Measurements from ENCODE around the gene RPL18.
"Not testable (repeated sequence)": the region's sequence is repeated elsewhere in the genome, so short reads cannot be mapped to it uniquely, and the experiment has no call there.

RPL18 gene

DNA sequence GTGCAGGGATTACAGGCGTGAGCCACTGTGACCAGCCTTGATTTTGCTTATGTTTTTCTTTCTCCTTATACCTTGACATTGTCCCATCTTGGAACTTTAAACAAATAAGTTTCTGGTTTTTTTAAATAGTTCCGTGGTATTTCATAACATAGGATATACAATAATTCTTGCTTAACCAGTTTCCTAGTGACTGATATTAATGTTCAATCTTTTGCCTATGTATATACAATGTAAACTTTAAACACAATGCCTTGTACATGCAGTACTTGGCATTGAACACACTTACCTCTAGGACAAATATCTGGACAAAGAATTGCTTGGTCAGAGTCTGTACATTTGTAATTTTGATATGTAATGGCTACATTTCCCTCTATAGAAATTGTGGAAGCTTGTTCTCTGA is 36.8 kb downstream of the RPL18 start:
- H3K27me3 ChIP-seq (replicated peaks; ENCODE audit: control insufficient read depth, insufficient read depth, low read length) = no peaks in the 10 kb centered on the region
- no peaks in the 10 kb centered on the region for H3K36me3 ChIP-seq (ENCODE audit: control insufficient read depth, insufficient read depth, low read length)
- no peak overlapping the region for H3K4me3 ChIP-seq (replicated peaks; ENCODE audit: low read depth, low read length)
- TF ChIP-seq, protein P1, sequence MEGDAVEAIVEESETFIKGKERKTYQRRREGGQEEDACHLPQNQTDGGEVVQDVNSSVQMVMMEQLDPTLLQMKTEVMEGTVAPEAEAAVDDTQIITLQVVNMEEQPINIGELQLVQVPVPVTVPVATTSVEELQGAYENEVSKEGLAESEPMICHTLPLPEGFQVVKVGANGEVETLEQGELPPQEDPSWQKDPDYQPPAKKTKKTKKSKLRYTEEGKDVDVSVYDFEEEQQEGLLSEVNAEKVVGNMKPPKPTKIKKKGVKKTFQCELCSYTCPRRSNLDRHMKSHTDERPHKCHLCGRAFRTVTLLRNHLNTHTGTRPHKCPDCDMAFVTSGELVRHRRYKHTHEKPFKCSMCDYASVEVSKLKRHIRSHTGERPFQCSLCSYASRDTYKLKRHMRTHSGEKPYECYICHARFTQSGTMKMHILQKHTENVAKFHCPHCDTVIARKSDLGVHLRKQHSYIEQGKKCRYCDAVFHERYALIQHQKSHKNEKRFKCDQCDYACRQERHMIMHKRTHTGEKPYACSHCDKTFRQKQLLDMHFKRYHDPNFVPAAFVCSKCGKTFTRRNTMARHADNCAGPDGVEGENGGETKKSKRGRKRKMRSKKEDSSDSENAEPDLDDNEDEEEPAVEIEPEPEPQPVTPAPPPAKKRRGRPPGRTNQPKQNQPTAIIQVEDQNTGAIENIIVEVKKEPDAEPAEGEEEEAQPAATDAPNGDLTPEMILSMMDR (IDR thresholded peaks at IDR 0.05; ENCODE audit: insufficient read depth, low read length, poor library complexity, severe bottlenecking) = no peak
- no peak for DNase-seq (ENCODE audit: extremely low read depth, insufficient read length)

- no peak for DNase-seq (ENCODE audit: extremely low read depth, insufficient read length)
- TF ChIP-seq, protein P1 (IDR thresholded peaks at IDR 0.05; ENCODE audit: insufficient read depth, low read length, poor library complexity, severe bottlenecking) = no peak
- H3K27me3 ChIP-seq (replicated peaks; ENCODE audit: control insufficient read depth, insufficient read depth, low read length) = no peaks in the 10 kb centered on the region
- H3K36me3 ChIP-seq (ENCODE audit: control insufficient read depth, insufficient read depth, low read length) = no peaks in the 10 kb centered on the region
- H3K4me3 ChIP-seq (replicated peaks; ENCODE audit: low read depth, low read length) = no peak overlapping the region
Measured at GRCh38 chr19:48578891-48579290, 40.1 kb downstream of the RPL18 start.

- not testable (repeated sequence) for H3K27me3 ChIP-seq (replicated peaks; ENCODE audit: control insufficient read depth, insufficient read depth, low read length); H3K36me3 ChIP-seq (ENCODE audit: control insufficient read depth, insufficient read depth, low read length); DNase-seq (ENCODE audit: extremely low read depth, insufficient read length); H3K4me3 ChIP-seq (replicated peaks; ENCODE audit: low read depth, low read length)
Measured at GRCh38 chr19:48577908-48578307, 41.1 kb downstream of the RPL18 start.

GRCh38 chr19:48575931-48576622 is 42.9 kb downstream of the RPL18 start:
- no peaks in the 10 kb centered on the region for H3K27me3 ChIP-seq (replicated peaks; ENCODE audit: control insufficient read depth, insufficient read depth, low read length)
- TF ChIP-seq, protein P1 (IDR thresholded peaks at IDR 0.05; ENCODE audit: insufficient read depth, low read length, poor library complexity, severe bottlenecking) = no peak
- no peak for DNase-seq (ENCODE audit: extremely low read depth, insufficient read length)

GRCh38 chr19:48573163-48573505 is 45.8 kb downstream of the RPL18 start:
- Histone ChIP-seq H3K27me3 (replicated peaks; ENCODE audit: control insufficient read depth, insufficient read depth, low read length) (peaks cover 1% of the 10 kb centered on the region; the same call in 1 of the 2 replicates), H3K36me3 (ENCODE audit: control insufficient read depth, insufficient read depth, low read length) (no peaks in the 10 kb centered on the region), H3K4me3 (replicated peaks; ENCODE audit: low read depth, low read length) (no peak overlapping the region)
- DNase-seq (ENCODE audit: extremely low read depth, insufficient read length) = no peak
- TF ChIP-seq, protein P1 (IDR thresholded peaks at IDR 0.05; ENCODE audit: insufficient read depth, low read length, poor library complexity, severe bottlenecking) = no peak

More at GRCh38 chr19:48575931-48576622, 42.9 kb downstream of the RPL18 start:
- Histone ChIP-seq H3K4me3 (replicated peaks; ENCODE audit: low read depth, low read length) (no peak overlapping the region), H3K36me3 (ENCODE audit: control insufficient read depth, insufficient read depth, low read length) (no peaks in the 10 kb centered on the region)

GRCh38 chr19:48571378-48572162 is 47.4 kb downstream of the RPL18 start:
- H3K27me3 ChIP-seq (replicated peaks; ENCODE audit: control insufficient read depth, insufficient read depth, low read length) = peaks cover 3% of the 10 kb centered on the region; the same call in 1 of the 2 replicates
- no peaks in the 10 kb centered on the region for H3K36me3 ChIP-seq (ENCODE audit: control insufficient read depth, insufficient read depth, low read length)
- no peak for DNase-seq (ENCODE audit: extremely low read depth, insufficient read length)
- H3K4me3 ChIP-seq (replicated peaks; ENCODE audit: low read depth, low read length) = no peak overlapping the region
- TF ChIP-seq, protein P1 (IDR thresholded peaks at IDR 0.05; ENCODE audit: insufficient read depth, low read length, poor library complexity, severe bottlenecking) = no peak
